Mucosa of gallbladder (tissue), 1 donor: ENCODE results near the gene INHBB. TPM values are rescaled to one million over a fixed set of nuclear protein-coding genes. Genes with fewer than 3 reads are reported as not detected.

Experiments used
- DNase-seq: peaks from one replicate; pipeline ENCODE4 v3.0.0-alpha.2; 2020; ENCODE audit warnings: low spot score
- total RNA-seq: library from RNA; stranded (reverse); gene quantifications from one replicate; pipeline ENCODE4 v1.2.1, GENCODE V29; 2021
- donor health status: DM: no; HTN: no; CAD: no.

Gene INHBB
- total RNA-seq, 1 donor from 2014 or later: 1.1 TPM

GRCh38 chr2:120355780-120356266, 9.9 kb downstream of the INHBB start:
- DNase-seq: no peak

- DNase-seq: no peak
Observed at GRCh38 chr2:120357768-120358167, 11.8 kb downstream of the INHBB start.

- DNase-seq: no peak
Observed at GRCh38 chr2:120358734-120359465, 13.0 kb downstream of the INHBB start.

- DNase-seq: no peak
Observed at GRCh38 chr2:120360307-120360855, 14.4 kb downstream of the INHBB start.

- DNase-seq: no peak
Observed at GRCh38 chr2:120362926-120363325, 17.0 kb downstream of the INHBB start.

- no peak for DNase-seq
Observed at GRCh38 chr2:120365236-120365793, 19.4 kb downstream of the INHBB start.

- no peak for DNase-seq
Observed at GRCh38 chr2:120366698-120367097, 20.8 kb downstream of the INHBB start.

- DNase-seq: no peak
Observed at GRCh38 chr2:120367221-120367620, 21.3 kb downstream of the INHBB start.

GRCh38 chr2:120367649-120368048, 21.7 kb downstream of the INHBB start:
- no peak for DNase-seq

- DNase-seq: no peak
Observed at GRCh38 chr2:120368086-120368485, 22.1 kb downstream of the INHBB start.

- DNase-seq: no peak
Observed at GRCh38 chr2:120369250-120369649, 23.3 kb downstream of the INHBB start.

- no peak for DNase-seq
Observed at GRCh38 chr2:120371969-120372625, 26.2 kb downstream of the INHBB start.

GRCh38 chr2:120372816-120373215, 26.9 kb downstream of the INHBB start:
- DNase-seq: no peak

GRCh38 chr2:120373424-120373823, 27.5 kb downstream of the INHBB start:
- DNase-seq: no peak

GRCh38 chr2:120374821-120375220, 28.9 kb downstream of the INHBB start:
- DNase-seq: no peak

GRCh38 chr2:120375251-120376020, 29.5 kb downstream of the INHBB start:
- no peak for DNase-seq

GRCh38 chr2:120376101-120376500, 30.2 kb downstream of the INHBB start:
- DNase-seq: no peak

- no peak for DNase-seq
Observed at GRCh38 chr2:120376679-120377640, 31.0 kb downstream of the INHBB start.

- no peak for DNase-seq
Observed at GRCh38 chr2:120378605-120379004, 32.7 kb downstream of the INHBB start.
